ENCODE measurements around the gene NAB1. TPM values are rescaled to one million over a fixed set of nuclear protein-coding genes. Genes with fewer than 3 reads are reported as not detected.

NAB1 gene
- total and polyA plus RNA-seq, 4 donors, result 5.8 to 31.0 (median 18.7) TPM

- no peak overlapping the region for H3K9ac ChIP-seq (ENCODE audit: low read depth in 1 of 2, low read length in 2 of 2)
- H3K27me3 ChIP-seq (ENCODE audit: control insufficient read depth in 4 of 4, insufficient read depth in 4 of 4, low read length in 3 of 4), result no peaks in the 10 kb centered on the region
- no peaks in the 10 kb centered on the region for H3K4me1 ChIP-seq (ENCODE audit: control insufficient read depth in 4 of 4, insufficient read depth in 4 of 4, low read length in 3 of 4)
- H3K36me3 ChIP-seq (ENCODE audit: control insufficient read depth in 4 of 4, insufficient read depth in 3 of 4, low read depth in 1 of 4, low read length in 3 of 4), result no peaks in the 10 kb centered on the region
- no peak overlapping the region for H3K27ac ChIP-seq (ENCODE audit: low read depth in 1 of 2, low read length in 2 of 2)
- H3K4me3 ChIP-seq (ENCODE audit: low read depth in 1 of 3, low read length in 3 of 3), result no peak overlapping the region
- no peak for TF ChIP-seq JUND (IDR thresholded peaks at IDR 0.05)
- TF ChIP-seq FOXA1 (IDR thresholded peaks at IDR 0.05), result no peak
- TF ChIP-seq RXRA (IDR thresholded peaks at IDR 0.05), result no peak
- no peak for TF ChIP-seq RAD21 (IDR thresholded peaks at IDR 0.05)
- TF ChIP-seq, protein P1, sequence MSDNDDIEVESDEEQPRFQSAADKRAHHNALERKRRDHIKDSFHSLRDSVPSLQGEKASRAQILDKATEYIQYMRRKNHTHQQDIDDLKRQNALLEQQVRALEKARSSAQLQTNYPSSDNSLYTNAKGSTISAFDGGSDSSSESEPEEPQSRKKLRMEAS (IDR thresholded peaks at IDR 0.05), result no peak
- no peak for TF ChIP-seq HNF4G (IDR thresholded peaks at IDR 0.05)
- no peak for TF ChIP-seq GABPA (IDR thresholded peaks at IDR 0.05 in 1 of 2, conservative IDR thresholded peaks at IDR 0.05 in 1 of 2)
- no peak for TF ChIP-seq EGR1 (IDR thresholded peaks at IDR 0.05; ENCODE audit: low read depth in 2 of 2)
- TF ChIP-seq FOXA2 (IDR thresholded peaks at IDR 0.05), result no peak
- no peak for TF ChIP-seq REST (IDR thresholded peaks at IDR 0.05)
- TF ChIP-seq TAF1 (conservative IDR thresholded peaks at IDR 0.05), result no peak
- TF ChIP-seq HNF4A (conservative IDR thresholded peaks at IDR 0.05), result no peak
- TF ChIP-seq NR2F2 (IDR thresholded peaks at IDR 0.05), result no peak
- TF ChIP-seq, protein P2, sequence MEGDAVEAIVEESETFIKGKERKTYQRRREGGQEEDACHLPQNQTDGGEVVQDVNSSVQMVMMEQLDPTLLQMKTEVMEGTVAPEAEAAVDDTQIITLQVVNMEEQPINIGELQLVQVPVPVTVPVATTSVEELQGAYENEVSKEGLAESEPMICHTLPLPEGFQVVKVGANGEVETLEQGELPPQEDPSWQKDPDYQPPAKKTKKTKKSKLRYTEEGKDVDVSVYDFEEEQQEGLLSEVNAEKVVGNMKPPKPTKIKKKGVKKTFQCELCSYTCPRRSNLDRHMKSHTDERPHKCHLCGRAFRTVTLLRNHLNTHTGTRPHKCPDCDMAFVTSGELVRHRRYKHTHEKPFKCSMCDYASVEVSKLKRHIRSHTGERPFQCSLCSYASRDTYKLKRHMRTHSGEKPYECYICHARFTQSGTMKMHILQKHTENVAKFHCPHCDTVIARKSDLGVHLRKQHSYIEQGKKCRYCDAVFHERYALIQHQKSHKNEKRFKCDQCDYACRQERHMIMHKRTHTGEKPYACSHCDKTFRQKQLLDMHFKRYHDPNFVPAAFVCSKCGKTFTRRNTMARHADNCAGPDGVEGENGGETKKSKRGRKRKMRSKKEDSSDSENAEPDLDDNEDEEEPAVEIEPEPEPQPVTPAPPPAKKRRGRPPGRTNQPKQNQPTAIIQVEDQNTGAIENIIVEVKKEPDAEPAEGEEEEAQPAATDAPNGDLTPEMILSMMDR (IDR thresholded peaks at IDR 0.05; ENCODE audit: low read depth, low read length, missing input control), result no peak
- WGBS, result 55% methylated on average over 7 of the region's 7 CpGs
- H3K9me3 ChIP-seq (ENCODE audit: control insufficient read depth in 4 of 4, low read length in 3 of 4), result no peaks in the 10 kb centered on the region
- DNase-seq (ENCODE audit: low spot score), result no peak
These were observed 70.0 kb downstream of the NAB1 start for GRCh38 chr2:190718652-190719526.

- Histone ChIP-seq H3K4me3 (ENCODE audit: low read depth in 1 of 3, low read length in 3 of 3) (no peak overlapping the region), H3K36me3 (ENCODE audit: control insufficient read depth in 4 of 4, insufficient read depth in 3 of 4, low read depth in 1 of 4, low read length in 3 of 4) (no peaks in the 10 kb centered on the region), H3K27ac (ENCODE audit: low read depth in 1 of 2, low read length in 2 of 2) (no peak overlapping the region), H3K9ac (ENCODE audit: low read depth in 1 of 2, low read length in 2 of 2) (no peak overlapping the region), H3K4me1 (ENCODE audit: control insufficient read depth in 4 of 4, insufficient read depth in 4 of 4, low read length in 3 of 4) (no peaks in the 10 kb centered on the region), H3K27me3 (ENCODE audit: control insufficient read depth in 4 of 4, insufficient read depth in 4 of 4, low read length in 3 of 4) (no peaks in the 10 kb centered on the region), H3K9me3 (ENCODE audit: control insufficient read depth in 4 of 4, low read length in 3 of 4) (no peaks in the 10 kb centered on the region)
- TF ChIP-seq YY1 (IDR thresholded peaks at IDR 0.05) (no peak), HNF4G (IDR thresholded peaks at IDR 0.05) (no peak), FOXA2 (IDR thresholded peaks at IDR 0.05) (no peak), ATF3 (IDR thresholded peaks at IDR 0.05) (no peak), REST (IDR thresholded peaks at IDR 0.05) (no peak), JUND (IDR thresholded peaks at IDR 0.05) (no peak)
- TF ChIP-seq, protein P1 (IDR thresholded peaks at IDR 0.05), result no peak
- WGBS, result 86% methylated on average over 6 of the region's 6 CpGs
- DNase-seq (ENCODE audit: low spot score), result no peak
These were observed 71.4 kb downstream of the NAB1 start for GRCh38 chr2:190720276-190720675.

All from liver (tissue), 9 donors.